GM21381 (cell line): ENCODE measurements around the gene PTPRN2.
"Not testable (repeated sequence)": the region's sequence is repeated elsewhere in the genome, so short reads cannot be mapped to it uniquely, and the experiment has no call there.

Experiments used
- ATAC-seq: cut with Tn5 transposase; IDR thresholded peaks from one replicate; pipeline ENCODE4 v1.9.1; 2021; ENCODE audit warnings: mild to moderate bottlenecking, moderate library complexity; ENCODE audit not compliant: unreplicated experiment

PTPRN2 gene

DNA sequence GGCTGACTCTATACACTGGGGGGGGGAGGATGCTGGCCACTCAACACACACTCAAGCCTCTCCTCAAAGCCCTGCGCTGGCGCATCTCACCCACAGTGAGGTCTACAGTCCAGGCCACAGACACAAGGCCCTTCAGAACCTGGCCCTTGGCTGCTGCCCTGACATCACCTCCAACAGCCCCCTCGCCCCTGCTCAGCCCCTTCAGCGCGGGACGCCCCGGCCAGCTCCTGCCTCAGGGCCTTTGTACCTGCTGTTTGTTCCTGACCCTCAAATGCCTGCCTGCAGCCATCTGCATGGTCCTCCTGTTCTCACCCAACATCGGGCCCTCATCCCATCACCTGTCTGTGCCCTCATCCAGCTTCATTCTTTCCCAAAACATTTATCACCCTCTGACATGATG lies 678.3 kb downstream of the PTPRN2 start:
- no peak for ATAC-seq

- no peak for ATAC-seq
Observed at GRCh38 chr7:157908006-157908782, 679.4 kb downstream of the PTPRN2 start.

- ATAC-seq = no peak
Observed at GRCh38 chr7:157907091-157907490, 680.5 kb downstream of the PTPRN2 start.

DNA sequence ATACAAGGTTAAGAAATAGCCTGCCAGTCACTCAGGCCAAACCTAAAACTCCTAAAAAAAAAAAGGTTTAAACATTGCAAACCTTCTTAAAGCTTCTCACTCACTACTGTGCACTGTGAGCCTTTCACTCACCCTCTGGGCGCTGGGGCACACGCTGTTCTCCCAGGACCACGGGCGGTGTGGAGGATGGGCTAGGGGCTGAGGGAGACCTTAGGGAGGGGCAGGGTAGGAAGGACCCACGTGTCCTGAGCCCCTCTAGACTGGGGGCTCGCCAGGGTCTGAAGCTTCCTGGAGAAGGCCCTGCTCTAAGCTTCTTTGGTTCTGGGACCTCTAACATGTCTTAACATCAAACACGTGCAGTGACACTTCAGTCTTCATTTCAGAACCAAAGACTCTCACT lies 681.0 kb downstream of the PTPRN2 start:
- ATAC-seq = no peak

DNA sequence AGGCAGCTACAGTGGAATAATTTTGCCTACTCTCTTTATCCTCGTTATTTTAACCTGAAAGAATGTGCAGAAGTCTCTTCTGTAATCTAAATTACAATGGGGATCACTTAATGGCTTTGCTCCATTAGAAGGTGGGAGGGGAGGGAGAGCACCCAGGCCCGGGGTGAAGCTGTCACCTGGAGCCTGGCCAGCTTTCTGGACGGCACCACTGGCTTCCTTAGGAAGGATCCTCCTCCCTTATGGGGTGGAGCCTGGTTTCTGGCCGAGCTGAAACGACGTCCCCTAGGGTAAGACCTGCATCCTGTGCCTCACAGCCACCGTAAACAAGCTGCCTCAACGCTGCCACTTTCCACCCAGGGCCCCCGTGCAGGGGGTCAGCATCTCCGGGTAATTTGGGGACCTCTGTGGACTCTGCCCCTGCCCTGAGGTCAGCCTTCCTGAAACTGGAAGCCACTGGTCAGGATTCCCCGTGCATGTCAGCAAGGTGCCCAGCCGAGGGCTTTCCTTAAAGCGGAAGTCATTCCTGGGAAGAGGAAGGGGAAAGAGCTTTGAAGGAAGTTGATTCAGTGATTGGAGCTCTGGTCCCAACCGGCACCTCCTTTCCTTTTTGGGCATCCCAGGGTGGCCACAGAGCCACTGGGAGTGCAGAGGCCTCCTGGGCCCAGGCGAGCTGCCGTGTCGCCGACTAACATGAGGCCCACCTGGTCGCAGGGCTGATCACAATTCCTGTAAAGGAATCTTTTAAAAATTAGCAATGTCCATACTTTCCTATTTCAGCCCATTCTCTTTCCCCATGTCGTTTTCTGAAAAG lies 681.8 kb downstream of the PTPRN2 start:
- ATAC-seq = no peak

- ATAC-seq = no peak
Observed at GRCh38 chr7:157904866-157905570, 682.6 kb downstream of the PTPRN2 start.

DNA sequence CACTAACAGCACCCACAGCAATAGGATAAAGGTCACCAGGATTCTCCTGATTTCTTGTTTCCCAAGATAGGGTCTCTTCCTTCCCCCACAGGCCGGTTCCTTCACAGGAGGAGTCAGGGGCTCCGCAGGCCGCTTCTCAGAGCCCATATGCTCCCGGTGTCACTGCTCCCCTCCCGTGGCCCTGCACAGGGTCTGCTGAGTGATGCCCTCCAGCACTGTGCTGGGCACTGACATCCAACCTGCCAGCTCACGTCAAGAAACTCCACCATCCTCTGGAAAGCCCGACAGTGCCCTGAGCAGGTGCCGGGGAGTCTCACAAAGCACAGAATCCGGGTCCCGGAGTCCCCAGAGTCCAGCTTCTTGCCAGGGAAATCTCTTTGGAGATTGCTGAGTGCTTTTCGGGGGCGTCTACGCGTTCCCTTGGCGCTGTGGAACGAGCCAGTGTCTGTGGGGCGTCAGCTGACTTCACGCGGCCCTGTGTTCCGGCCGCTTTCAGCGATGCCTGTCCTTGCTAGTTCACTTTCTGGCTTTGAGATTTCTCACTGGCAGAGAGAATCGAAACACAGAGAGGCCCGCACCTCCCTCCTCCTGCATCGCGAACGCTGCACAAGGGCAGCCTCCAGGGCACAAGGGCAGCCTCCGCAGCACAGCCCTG lies 683.3 kb downstream of the PTPRN2 start:
- no peak for ATAC-seq

GRCh38 chr7:157903710-157904109 lies 683.9 kb downstream of the PTPRN2 start:
- ATAC-seq = no peak

DNA sequence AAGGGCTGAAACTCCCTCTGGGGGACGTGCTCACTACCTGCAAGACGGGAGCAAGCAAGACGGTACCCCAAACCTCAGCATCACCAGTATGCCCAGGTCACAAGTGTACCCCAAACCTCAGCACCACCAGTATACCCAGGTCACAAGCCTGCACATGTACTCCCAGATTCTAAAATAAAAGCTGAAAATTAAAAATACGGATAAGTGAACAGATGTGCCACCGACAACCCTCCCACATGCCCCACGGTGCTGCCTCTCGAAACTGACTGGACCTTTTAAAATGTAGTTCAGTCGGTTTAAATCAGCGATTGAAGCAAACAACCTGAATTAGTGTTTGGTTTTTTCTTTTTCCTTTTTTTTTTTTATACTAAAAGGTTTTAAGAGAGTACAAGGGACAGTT lies 684.3 kb downstream of the PTPRN2 start:
- ATAC-seq = no peak

GRCh38 chr7:157901816-157902610 lies 685.6 kb downstream of the PTPRN2 start:
- ATAC-seq = not testable (repeated sequence)

DNA sequence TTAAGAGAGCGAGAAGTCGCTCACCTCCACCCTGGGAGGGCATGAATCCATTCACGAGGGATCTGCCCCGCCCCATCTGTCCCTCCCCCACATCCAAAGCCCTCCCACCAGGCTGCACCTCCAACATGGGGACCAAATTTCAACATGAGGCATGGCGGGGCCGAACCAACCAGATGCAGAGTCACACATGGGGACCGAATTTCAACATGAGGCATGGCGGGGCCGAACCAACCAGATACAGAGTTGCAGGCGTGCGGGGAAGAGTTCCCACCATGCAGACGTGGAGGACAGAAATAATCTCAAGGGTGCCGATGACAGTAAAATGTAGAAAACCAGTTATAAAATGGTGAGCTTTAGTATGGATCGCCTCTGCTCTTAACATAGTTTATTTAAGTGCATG lies 686.5 kb downstream of the PTPRN2 start:
- no peak for ATAC-seq

GRCh38 chr7:157900556-157900955 lies 687.1 kb downstream of the PTPRN2 start:
- no peak for ATAC-seq

- no peak for ATAC-seq
Observed at GRCh38 chr7:157900011-157900410, 687.6 kb downstream of the PTPRN2 start.

DNA sequence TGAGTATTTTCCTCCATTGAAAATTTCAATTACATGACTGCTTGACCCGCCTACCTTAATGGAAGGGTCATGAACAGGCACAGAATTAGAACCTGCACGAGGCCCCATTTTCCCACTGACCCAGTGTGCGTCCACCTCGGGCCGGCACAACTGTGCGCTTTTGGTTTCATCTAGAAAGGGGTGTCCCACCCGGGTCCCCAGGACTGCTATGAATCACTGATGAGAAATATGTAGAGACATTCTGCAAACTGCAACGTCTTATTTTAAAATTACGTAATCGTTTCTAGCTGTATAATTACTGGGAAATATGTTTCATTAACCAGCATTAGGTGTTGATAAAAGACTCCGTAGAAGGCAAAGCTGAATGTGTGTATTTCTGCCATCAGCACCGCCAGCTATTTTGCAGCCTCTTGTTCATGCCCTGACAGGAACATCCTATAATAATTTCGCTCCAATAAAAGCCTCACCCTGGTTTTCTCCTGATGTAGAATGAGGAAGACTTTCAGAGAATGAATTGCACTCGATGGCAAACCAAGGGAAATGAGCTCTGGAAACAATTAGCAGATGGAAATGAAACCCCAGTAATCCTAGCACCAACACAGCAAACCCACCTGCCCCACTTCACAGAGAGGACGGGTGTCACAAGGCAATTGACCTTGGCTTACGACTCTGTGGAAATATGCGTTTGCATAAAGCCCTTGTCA lies 688.7 kb downstream of the PTPRN2 start:
- ATAC-seq = no peak

DNA sequence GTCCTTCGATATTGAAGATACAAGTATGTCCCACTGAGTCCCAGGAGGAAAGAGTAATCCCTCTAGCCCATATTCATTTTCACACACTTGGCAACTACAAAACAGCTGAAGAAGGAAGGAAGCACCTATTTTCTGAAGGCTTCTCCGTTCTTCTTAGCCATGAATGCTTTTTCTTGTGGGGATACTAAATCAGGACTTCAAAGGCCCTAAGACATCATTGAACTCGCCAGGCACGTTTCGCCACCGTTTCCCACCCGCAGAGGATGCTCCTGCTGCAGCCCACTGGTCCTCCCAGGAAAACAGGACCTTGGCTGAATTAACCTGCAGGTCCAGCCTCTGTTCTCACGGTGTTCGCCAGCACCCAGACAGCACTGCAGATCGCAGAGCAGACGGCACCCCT lies 689.4 kb downstream of the PTPRN2 start:
- no peak for ATAC-seq

- ATAC-seq = no peak
Observed at GRCh38 chr7:157897681-157898080, 689.9 kb downstream of the PTPRN2 start.

DNA sequence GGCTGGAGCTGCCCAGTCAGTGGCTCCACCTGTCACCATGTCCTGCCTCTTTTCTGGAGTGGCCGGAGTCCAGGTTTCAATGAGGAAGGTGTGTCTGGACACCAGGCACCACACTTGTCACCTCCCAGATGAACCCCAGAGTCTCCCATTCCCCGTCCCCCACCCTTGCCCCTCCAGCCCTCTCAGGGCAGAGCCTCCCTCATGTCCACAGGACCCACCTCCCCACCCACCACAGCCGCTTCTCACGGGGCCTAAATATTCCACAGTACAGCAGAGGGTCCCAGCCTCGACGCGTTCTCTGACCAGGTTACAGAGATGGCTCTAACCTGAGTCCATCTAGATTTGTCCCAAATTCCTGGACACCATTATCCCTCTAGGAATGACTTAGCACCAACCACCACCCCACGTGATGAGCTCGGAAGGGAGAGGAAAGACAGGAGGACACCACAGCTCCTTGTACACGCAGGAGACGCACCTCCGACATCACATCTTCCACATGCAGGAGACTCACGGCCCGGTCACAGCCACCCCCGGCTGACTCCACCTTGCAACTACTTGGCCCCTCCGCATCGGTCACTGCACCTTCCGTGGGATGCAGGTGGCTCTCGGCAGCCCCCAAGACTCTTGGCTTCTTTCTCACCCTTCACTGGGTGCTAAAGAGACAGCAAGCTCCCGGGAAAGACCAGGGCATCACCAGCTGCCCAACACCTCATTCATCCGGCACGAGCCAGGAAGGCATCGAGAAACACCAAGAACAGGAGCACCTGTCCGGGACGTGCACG lies 690.7 kb downstream of the PTPRN2 start:
- ATAC-seq = no peak

- ATAC-seq = not testable (repeated sequence)
Observed at GRCh38 chr7:157896376-157896675, 691.3 kb downstream of the PTPRN2 start.
